DMS153 (cell line): ENCODE results near the gene CGNL1.
A peak's percentile ranks its signal among the peaks of the same experiment; 100 is the strongest.

Experiments used
- DNase-seq: peaks from one replicate; lab custom pipeline; 2025; lab: John Stamatoyannopoulos, UW

Gene CGNL1

GRCh38 chr15:57387564-57388076 is 11.3 kb downstream of the CGNL1 start:
- DNase-seq, result peak; percentile 65

- DNase-seq, result no peak
These were observed 12.2 kb downstream of the CGNL1 start for GRCh38 chr15:57388464-57388863.

- DNase-seq, result no peak
These were observed 13.7 kb downstream of the CGNL1 start for GRCh38 chr15:57389991-57390390.

- no peak for DNase-seq
These were observed 14.3 kb downstream of the CGNL1 start for GRCh38 chr15:57390583-57390982.

GRCh38 chr15:57391537-57391936 is 15.2 kb downstream of the CGNL1 start:
- DNase-seq, result no peak

GRCh38 chr15:57393061-57393460 is 16.8 kb downstream of the CGNL1 start:
- no peak for DNase-seq

GRCh38 chr15:57395292-57395691 is 19.0 kb downstream of the CGNL1 start:
- DNase-seq, result no peak

- DNase-seq, result no peak
These were observed 22.0 kb downstream of the CGNL1 start for GRCh38 chr15:57398336-57398735.

- no peak for DNase-seq
These were observed 25.2 kb downstream of the CGNL1 start for GRCh38 chr15:57401546-57401945.

GRCh38 chr15:57403017-57403416 is 26.7 kb downstream of the CGNL1 start:
- no peak for DNase-seq

GRCh38 chr15:57403566-57404325 is 27.4 kb downstream of the CGNL1 start:
- no peak for DNase-seq

- DNase-seq, result no peak
These were observed 28.8 kb downstream of the CGNL1 start for GRCh38 chr15:57405133-57405532.

GRCh38 chr15:57406062-57406772 is 29.9 kb downstream of the CGNL1 start:
- DNase-seq, result no peak

GRCh38 chr15:57410373-57410772 is 34.1 kb downstream of the CGNL1 start:
- no peak for DNase-seq

- DNase-seq, result no peak
These were observed 35.9 kb downstream of the CGNL1 start for GRCh38 chr15:57411945-57412768.

GRCh38 chr15:57415602-57416001 is 39.3 kb downstream of the CGNL1 start:
- no peak for DNase-seq

- DNase-seq, result no peak
These were observed 42.3 kb downstream of the CGNL1 start for GRCh38 chr15:57418635-57419034.

- no peak for DNase-seq
These were observed 43.0 kb downstream of the CGNL1 start for GRCh38 chr15:57419335-57419734.

GRCh38 chr15:57421110-57421509 is 44.8 kb downstream of the CGNL1 start:
- no peak for DNase-seq

- no peak for DNase-seq
These were observed 45.2 kb downstream of the CGNL1 start for GRCh38 chr15:57421551-57421950.

- DNase-seq, result no peak
These were observed 45.9 kb downstream of the CGNL1 start for GRCh38 chr15:57422113-57422754.

GRCh38 chr15:57423599-57424140 is 47.4 kb downstream of the CGNL1 start:
- DNase-seq, result no peak
